GM19328 (cell line): ENCODE results near the gene KRT86.

Experiments used
- ATAC-seq: cut with Tn5 transposase; IDR thresholded peaks from one replicate; pipeline ENCODE4 v1.9.1; 2021; ENCODE audit warnings: mild to moderate bottlenecking, moderate library complexity; ENCODE audit not compliant: unreplicated experiment

KRT86 gene

GRCh38 chr12:52274521-52275120 lies at the start of gene KRT86:
Gene KRT86 (plus strand): TSS chr12:52274645. CDS start chr12:52301917, 27,272 bp downstream.
- no peak for ATAC-seq

- no peak for ATAC-seq
Measured at GRCh38 chr12:52225752-52226151, 48.7 kb upstream of the KRT86 start.

GRCh38 chr12:52226446-52226845 lies 48.0 kb upstream of the KRT86 start:
- ATAC-seq = no peak

DNA sequence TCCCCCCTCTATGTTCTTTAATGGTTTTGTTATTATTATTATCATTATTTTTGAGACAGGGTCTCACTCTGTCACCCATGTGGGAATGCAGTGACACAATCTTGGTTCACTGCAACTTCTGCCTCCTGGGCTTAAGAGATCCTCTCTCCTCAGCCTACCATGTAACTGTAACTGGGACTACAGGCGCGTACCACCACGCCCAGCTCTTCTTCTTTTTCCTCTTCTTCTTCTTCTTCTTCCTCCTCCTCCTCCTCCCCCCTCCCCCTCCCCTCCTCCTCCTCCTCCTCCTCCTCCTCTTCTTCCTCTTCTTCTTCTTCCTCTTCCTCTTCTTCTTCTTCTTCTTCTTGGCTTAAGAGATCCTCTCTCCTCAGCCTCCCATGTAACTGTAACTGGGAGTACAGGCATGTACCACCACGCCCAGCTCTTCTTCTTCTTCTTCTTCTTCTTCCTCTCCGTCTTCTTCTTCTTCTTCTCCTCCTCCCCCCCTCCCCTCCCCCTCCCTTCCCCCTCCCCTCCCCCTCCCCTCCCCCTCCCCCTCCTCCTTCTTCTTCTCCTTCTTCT lies 46.8 kb upstream of the KRT86 start:
- ATAC-seq = no peak

- ATAC-seq = no peak
Measured at GRCh38 chr12:52228366-52228765, 46.1 kb upstream of the KRT86 start.

DNA sequence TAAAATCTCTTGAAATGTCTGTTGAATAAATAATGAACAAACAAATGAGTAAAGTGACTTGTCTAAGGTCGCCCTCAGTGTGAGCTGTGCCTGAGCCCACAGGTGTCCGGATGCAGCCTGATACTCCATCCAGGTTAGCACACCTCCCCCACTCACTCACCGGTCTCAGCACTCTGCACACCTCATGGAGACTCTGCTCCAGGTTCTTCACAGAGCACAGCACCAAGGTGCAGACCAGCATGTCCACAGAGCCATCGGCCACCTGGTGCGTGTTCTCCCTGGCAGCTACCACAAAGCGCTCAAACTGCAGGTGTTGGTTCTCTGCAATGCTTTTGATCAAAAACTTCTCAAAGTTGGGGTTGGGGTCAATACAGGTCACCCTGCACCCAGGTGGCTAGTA lies 45.5 kb upstream of the KRT86 start:
- no peak for ATAC-seq

GRCh38 chr12:52229836-52230343 lies 44.6 kb upstream of the KRT86 start:
- no peak for ATAC-seq

- ATAC-seq = no peak
Measured at GRCh38 chr12:52230364-52231281, 43.8 kb upstream of the KRT86 start.

DNA sequence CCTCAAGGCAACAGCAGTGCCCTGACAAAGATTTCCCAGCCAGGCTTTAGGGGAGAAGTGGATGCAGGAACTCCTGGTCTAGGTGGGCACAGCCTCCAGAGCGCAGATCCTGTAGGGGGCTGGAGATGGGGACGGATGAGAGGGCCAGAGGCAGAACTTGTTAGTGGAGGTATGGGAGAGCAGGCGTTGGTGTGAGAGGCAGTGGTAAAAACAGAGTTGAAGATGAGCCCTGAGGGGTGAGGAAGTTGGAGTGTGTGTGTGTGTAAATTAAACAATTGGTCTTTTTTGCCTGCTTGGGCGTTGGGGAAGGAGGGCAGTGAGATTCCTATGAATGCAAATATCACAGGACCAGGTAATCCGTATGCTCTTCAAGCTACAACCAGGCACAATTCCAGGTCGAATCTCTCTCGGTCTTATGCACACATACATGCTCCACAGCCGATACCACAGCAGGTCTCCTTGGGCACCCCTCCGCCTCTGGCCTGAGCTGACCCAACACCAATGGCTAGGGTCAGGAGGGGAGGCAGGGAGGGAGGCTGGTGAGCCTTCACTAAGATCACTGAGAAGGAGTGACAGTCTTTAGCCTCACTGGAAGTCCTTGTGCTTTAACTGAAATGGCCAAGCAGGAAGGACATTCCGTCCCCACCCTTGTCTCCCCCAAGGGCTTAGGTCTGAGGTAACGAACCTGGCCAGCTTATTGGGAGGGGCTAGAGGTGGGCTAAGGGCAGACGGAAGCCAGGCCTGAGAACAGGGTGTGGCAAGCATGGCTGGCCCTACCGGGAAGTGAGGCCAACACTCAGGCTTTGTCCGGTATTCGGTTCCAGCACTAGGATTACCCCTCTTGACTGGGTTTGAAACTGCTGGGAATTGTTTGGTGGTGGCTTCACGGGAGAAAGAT lies 42.9 kb upstream of the KRT86 start:
- no peak for ATAC-seq

DNA sequence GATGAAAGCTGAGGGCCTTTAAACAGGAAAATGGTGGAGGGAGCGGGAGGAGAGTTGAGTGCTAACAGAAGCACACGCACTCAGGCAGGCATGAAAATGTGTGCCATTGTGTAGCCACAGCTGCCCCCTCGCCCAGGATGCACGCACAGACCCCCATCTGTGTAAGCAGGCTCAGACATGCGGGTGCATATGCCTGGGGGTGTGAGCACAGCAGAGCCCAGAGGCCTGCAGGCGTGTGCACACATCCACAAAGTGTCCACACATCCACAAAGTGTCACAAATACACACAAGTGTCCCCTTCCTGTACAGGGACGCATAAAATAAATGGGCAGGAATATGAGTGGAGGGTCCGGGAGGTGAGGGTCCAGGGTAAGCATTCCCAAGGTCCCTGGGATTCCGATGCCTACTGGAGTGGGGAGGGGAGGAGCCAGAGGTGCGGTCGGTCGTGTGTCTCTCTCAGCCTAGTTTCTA lies 42.2 kb upstream of the KRT86 start:
- no peak for ATAC-seq

- ATAC-seq = no peak
Measured at GRCh38 chr12:52232674-52233461, 41.6 kb upstream of the KRT86 start, which contains the start of gene KRT7. Gene KRT7 (plus strand): TSS chr12:52233243. CDS start chr12:52233297, 54 bp downstream.

- ATAC-seq = no peak
Measured at GRCh38 chr12:52233462-52234207, 40.8 kb upstream of the KRT86 start.

- ATAC-seq = no peak
Measured at GRCh38 chr12:52234223-52234810, 40.1 kb upstream of the KRT86 start.

- ATAC-seq = no peak
Measured at GRCh38 chr12:52235001-52235764, 39.3 kb upstream of the KRT86 start.

DNA sequence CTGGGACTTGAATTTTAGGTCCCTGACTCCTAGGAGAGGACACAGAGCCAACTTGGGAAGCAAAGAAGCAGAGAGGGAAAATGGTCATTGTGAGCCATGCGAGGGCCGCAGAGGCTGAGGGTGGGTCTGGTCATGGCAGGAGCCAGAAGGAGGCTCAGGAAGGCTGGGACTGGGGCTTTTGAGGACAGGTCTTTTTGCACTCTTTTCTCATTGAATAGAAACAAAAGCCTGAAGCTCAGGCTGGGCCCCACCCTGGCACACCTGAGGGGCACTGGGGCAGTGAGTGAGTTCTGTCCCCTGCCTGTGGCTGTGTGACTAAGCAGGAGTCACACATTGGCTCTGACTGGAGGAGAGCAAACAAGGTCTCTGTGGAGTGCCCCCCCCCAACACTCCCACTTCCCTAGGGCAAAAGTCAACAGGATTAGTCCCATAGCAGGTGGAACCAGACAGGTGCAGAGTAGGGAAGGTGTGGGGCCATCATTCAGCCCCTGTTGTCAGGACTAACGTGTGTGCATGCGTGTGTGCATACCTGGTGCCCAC lies 38.6 kb upstream of the KRT86 start:
- no peak for ATAC-seq

DNA sequence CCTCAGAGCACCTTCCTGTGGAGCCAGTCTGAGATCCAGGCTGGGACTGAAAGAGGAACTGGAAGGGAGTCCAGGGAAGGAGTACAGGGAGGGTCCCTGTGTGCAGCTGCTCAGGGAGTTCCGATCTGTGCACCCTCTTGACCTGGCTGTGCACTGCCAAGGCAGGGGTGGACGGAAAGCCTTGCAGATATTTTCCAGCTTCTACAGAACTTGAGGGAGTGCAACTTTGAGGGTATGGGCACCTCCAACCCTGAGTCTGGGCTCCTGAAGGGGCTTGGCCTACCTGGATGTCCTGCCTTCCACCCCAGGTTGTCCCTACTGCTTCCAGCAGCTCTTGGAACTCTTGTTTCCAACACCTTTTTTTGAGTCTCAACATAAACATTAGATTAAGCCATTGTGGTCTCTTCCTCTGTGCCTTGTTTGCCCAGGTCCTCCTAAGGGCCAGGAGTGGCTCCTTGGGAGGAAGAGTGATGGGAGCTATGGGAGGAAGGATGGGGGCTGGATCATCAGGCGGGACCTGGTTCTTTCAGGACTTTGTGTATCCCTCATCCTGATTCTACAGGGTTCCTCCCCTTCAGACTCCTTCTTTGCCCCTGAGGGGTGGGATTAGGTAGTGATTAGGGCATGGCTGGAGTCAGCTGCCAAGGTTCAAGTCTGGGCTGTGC lies 37.9 kb upstream of the KRT86 start:
- no peak for ATAC-seq

DNA sequence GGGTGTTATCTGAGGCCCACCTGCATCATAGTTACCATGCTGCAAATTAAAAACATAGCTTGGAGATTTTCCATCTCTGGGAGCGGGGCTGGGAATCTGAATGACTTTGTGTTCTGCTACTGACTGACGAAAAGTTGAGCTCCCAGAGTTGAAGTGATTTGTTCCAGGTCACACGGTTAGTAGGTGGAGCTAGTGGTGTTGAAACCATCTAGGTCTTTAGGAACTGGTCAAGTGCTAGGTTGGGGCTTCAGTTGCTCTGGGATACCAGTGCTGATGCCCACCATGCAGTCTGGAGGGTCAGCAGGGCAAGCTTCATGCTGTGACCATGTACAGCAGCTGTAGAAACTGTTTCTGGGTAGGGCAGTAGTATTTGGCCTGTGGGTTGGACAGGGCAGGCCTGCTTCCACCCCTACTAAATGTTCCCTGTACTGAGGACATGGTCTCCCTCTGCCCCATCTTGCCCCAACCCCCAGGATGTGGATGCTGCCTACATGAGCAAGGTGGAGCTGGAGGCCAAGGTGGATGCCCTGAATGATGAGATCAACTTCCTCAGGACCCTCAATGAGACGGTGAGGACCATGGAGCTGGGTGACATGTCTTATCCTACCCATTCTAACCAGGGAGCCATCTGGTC lies 36.1 kb upstream of the KRT86 start:
- ATAC-seq = no peak
